Measurements from ENCODE around the gene SLC22A23.

Gene SLC22A23

DNA sequence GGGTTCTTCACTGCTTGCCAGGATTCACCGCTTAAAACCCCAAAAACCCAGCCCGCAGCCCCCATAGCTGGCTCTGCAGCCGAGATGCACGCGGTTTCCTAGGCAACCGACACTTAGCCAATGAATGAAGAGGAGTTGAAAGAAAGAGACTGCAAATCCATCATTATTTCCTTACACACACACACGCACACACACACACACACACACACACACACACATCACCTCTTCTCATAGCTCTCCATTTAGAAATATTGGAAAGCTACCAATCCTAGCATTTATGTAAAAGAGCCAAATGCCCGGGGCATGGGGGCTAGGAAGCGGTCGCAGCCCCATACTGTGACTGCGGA, 226.0 kb downstream of the SLC22A23 start:
- Histone ChIP-seq H4K20me1 (ENCODE audit: control insufficient read depth, insufficient read depth, low read depth, low read length) (peaks cover 14% of the 10 kb centered on the region; the same call in 1 of the 2 replicates), H3K4me1 (ENCODE audit: control insufficient read depth, low read length) (peaks cover 64% of the 10 kb centered on the region), H3K27me3 (ENCODE audit: control insufficient read depth, low read length) (peaks cover 84% of the 10 kb centered on the region), H3K4me2 (ENCODE audit: low read length) (peak overlapping the region; percentile 10), H3K27ac (ENCODE audit: low read depth, low read length) (no peak overlapping the region), H3F3A (ENCODE audit: control insufficient read depth, insufficient read depth) (peaks cover 5% of the 10 kb centered on the region), H3K9me2 (replicated peaks; ENCODE audit: control insufficient read depth, low read length) (no peaks in the 10 kb centered on the region), H3K9me3 (ENCODE audit: control insufficient read depth, insufficient read depth, low read length) (no peaks in the 10 kb centered on the region), H3K79me2 (ENCODE audit: control insufficient read depth, low read length) (no peaks in the 10 kb centered on the region), H3K4me3 (ENCODE audit: low read length) (no peak overlapping the region), H3K36me3 (ENCODE audit: control insufficient read depth, low read length) (no peaks in the 10 kb centered on the region)
- TF ChIP-seq, protein P1, sequence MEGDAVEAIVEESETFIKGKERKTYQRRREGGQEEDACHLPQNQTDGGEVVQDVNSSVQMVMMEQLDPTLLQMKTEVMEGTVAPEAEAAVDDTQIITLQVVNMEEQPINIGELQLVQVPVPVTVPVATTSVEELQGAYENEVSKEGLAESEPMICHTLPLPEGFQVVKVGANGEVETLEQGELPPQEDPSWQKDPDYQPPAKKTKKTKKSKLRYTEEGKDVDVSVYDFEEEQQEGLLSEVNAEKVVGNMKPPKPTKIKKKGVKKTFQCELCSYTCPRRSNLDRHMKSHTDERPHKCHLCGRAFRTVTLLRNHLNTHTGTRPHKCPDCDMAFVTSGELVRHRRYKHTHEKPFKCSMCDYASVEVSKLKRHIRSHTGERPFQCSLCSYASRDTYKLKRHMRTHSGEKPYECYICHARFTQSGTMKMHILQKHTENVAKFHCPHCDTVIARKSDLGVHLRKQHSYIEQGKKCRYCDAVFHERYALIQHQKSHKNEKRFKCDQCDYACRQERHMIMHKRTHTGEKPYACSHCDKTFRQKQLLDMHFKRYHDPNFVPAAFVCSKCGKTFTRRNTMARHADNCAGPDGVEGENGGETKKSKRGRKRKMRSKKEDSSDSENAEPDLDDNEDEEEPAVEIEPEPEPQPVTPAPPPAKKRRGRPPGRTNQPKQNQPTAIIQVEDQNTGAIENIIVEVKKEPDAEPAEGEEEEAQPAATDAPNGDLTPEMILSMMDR (IDR thresholded peaks at IDR 0.05; ENCODE audit: low read depth, low read length, poor library complexity, severe bottlenecking), result no peak
- TF ChIP-seq EZH2phosphoT487 (IDR thresholded peaks at IDR 0.05; ENCODE audit: borderline replicate concordance, low read length), result no peak

DNA sequence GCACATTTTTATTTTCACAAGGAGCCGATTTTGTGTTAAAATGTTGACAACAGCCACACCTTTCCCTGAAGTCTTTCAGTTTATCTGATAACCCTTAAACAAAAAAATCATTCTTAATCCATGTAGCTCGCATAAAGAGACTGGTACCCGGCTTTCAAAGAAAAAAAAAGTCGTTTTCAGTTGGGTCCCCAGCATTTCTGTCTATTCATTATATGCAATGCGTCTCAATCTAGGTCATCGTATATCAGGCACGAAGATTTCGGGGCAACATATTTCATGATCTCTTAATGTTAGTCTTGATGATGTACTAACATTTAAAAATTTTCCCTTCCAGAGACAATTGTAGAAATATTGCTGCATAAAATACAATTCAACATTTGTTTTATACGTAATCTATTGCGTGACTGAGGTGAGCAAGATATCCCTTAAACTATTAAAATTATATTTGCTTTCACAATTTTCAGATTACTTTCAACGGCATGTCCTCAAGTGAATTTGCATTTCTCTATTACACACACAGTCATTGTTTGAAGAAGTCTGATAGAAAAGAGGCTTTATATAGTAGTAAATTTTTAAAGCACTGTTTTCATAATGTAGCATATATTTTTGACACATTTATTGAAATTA, 226.5 kb downstream of the SLC22A23 start:
- no peak; the same call in 1 of the 2 replicates for TF ChIP-seq EZH2phosphoT487 (IDR thresholded peaks at IDR 0.05; ENCODE audit: borderline replicate concordance, low read length)
- TF ChIP-seq, protein P1 (IDR thresholded peaks at IDR 0.05; ENCODE audit: low read depth, low read length, poor library complexity, severe bottlenecking), result no peak
- Histone ChIP-seq H3K27me3 (ENCODE audit: control insufficient read depth, low read length) (peaks cover 84% of the 10 kb centered on the region), H3K4me2 (ENCODE audit: low read length) (peak overlapping the region; percentile 99), H4K20me1 (ENCODE audit: control insufficient read depth, insufficient read depth, low read depth, low read length) (peaks cover 14% of the 10 kb centered on the region; the same call in 1 of the 2 replicates), H3K79me2 (ENCODE audit: control insufficient read depth, low read length) (no peaks in the 10 kb centered on the region), H3K4me1 (ENCODE audit: control insufficient read depth, low read length) (peaks cover 59% of the 10 kb centered on the region), H3K9me2 (replicated peaks; ENCODE audit: control insufficient read depth, low read length) (no peaks in the 10 kb centered on the region), H3F3A (ENCODE audit: control insufficient read depth, insufficient read depth) (peaks cover 5% of the 10 kb centered on the region), H3K27ac (ENCODE audit: low read depth, low read length) (no peak overlapping the region), H3K36me3 (ENCODE audit: control insufficient read depth, low read length) (no peaks in the 10 kb centered on the region), H3K9me3 (ENCODE audit: control insufficient read depth, insufficient read depth, low read length) (no peaks in the 10 kb centered on the region), H3K4me3 (ENCODE audit: low read length) (no peak overlapping the region)

DNA sequence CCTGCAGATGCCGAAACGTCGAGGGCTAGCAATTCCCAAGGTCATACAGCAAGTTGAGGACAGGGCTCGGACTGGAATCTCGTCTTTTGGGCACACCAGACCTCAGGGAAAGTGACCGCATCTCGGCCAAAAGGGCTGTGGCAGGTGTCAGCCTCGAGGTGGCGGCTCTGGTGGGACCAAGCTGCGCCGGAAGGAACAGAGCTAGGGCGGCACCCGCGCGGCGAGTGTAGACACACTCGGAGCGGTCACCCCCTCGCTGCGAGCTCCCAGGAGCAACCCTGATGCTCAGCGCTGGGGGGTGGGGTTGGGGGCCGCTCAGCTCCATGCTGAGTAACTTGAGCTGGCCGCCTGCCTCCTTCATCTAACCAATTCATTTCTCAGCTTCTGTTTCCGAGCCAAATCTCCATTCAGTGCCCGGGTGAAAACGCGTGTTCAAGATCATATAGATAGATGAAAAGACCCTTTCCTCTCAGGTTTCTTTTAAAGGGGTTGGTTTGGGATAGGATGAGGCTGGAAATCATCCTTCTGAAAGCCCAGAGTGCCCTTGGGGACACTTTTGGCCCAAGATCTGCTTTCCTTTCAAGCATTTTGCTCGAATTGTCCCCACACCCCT, 227.2 kb downstream of the SLC22A23 start:
- Histone ChIP-seq H3K36me3 (ENCODE audit: control insufficient read depth, low read length) (no peaks in the 10 kb centered on the region), H3K4me3 (ENCODE audit: low read length) (peak overlapping the region; percentile 77), H3K4me2 (ENCODE audit: low read length) (peak overlapping the region; percentile 99), H4K20me1 (ENCODE audit: control insufficient read depth, insufficient read depth, low read depth, low read length) (peaks cover 14% of the 10 kb centered on the region; the same call in 1 of the 2 replicates), H3K9me2 (replicated peaks; ENCODE audit: control insufficient read depth, low read length) (no peaks in the 10 kb centered on the region), H3K9me3 (ENCODE audit: control insufficient read depth, insufficient read depth, low read length) (no peaks in the 10 kb centered on the region), H3K27ac (ENCODE audit: low read depth, low read length) (no peak overlapping the region), H3F3A (ENCODE audit: control insufficient read depth, insufficient read depth) (peaks cover 5% of the 10 kb centered on the region), H3K27me3 (ENCODE audit: control insufficient read depth, low read length) (peaks cover 84% of the 10 kb centered on the region), H3K4me1 (ENCODE audit: control insufficient read depth, low read length) (peaks cover 57% of the 10 kb centered on the region), H3K79me2 (ENCODE audit: control insufficient read depth, low read length) (no peaks in the 10 kb centered on the region)
- TF ChIP-seq, protein P1 (IDR thresholded peaks at IDR 0.05; ENCODE audit: low read depth, low read length, poor library complexity, severe bottlenecking), result no peak
- TF ChIP-seq EZH2phosphoT487 (IDR thresholded peaks at IDR 0.05; ENCODE audit: borderline replicate concordance, low read length), result peak; percentile 79; the same call in 1 of the 2 replicates

Measured in DOHH2 (cell line).